Activated CD8-positive, alpha-beta memory T cell treated with anti-CD3 and anti-CD28 coated beads, Interleukin-2, amount 50 U/mL, for 24 hours (primary cell): ENCODE measurements around the gene CLCN1.

ENCODE experiments used
- DNase-seq: peaks from one replicate; pipeline ENCODE4 v3.0.0-alpha.2; 2020; ENCODE audit errors: extremely low read depth

The CLCN1 gene

DNA sequence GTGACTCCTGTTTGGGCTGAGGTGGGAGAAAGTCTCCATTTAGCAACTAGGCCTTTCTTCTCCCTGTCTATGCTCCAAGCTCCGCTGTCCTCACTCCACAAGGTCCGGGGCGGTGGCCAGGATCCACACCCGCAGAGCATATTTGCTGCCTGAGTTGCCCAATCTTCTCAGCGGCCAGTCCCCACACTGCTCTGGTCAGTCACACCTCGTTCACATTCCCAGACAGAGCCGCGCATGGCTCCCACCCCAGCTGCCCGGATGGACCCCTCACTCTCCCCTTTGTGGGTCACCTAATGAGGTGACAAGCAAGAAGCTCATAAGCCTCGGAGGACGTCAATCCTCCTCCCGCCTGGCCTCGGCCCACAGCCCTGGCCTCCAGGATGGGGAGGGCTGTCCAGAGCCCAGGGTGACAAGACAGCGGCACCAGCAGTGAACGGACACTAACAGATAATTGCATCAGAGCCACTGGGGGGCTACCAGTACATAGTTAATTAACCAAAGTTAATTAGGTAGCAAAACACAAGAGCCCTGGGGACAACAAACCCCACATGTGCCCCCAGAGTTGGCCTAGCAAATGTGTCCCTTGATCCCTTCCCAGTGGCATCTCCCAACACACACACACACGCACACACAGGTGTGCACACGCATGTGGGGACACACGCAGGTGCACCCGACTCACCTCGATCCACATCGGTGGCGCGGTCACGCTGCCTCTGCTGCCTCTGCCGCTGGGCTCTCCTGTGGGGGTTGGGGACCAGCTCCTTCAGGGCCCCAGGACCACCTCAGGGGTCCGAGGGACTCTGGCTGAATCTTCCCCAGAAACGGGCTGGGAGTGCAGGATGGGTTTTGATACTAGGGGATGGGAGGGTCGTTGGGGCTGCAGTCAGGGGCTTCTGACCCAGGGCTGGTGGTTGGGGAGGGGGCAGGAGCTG lies 81.0 kb downstream of the CLCN1 start:
- DNase-seq = no peak

DNA sequence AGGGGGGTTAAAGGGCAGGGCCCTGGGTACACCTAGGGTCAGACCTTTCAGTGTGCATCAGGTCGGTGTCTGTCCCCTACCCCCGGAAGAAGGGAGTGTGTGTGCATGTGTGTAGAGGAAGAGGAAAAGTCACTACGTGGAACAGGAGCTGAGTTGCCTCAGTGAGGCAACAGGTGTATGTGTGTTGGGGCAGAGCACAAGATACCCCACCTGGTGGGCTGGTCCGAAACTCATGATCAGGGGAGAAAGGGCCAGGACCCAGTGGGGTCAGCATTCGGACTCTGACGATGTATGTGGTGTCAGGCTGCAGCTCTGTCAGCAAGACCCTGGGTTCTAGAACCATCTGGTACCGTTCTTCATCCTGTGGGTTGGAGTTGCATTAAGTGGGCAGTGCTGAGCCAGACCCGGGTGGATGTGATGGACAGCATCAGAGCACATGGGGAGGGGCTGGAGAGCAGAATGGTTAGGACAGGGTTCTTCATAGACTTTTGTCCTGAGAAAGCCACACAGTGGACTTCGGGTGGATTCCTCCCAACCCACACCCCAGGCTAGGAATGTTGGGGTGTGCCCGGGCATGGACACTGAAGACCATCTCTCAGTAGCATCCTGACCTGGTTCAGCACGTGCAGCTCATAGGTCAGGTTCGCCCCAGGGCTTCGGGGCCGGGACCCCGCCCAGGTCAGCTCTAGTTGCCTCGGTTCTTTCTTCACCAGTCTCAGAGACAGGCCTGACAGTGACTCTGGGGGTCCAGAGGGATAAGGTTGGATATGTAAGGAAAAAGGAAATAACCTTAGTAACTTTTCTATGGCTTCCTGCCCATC lies 82.0 kb downstream of the CLCN1 start:
- no peak for DNase-seq

DNA sequence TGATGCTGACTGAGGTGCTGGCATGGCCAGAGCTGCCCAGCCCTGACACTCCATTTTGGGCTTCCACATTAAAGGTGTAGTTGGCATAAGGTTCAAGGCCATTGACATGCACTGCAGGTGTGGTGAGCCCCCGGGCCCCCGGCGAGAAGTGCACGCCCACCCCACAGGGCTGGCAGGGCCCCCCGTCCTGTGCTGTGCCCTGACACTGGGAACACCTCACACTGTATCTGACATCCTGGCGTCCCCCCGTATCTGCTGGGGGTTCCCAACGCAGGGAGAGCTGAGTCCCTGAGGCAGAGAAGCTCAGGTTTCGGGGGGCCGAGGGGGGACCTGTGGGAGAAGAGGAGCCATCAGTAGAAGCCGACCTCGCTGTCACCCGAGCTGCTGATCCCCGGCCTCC lies 82.7 kb downstream of the CLCN1 start:
- no peak for DNase-seq

DNA sequence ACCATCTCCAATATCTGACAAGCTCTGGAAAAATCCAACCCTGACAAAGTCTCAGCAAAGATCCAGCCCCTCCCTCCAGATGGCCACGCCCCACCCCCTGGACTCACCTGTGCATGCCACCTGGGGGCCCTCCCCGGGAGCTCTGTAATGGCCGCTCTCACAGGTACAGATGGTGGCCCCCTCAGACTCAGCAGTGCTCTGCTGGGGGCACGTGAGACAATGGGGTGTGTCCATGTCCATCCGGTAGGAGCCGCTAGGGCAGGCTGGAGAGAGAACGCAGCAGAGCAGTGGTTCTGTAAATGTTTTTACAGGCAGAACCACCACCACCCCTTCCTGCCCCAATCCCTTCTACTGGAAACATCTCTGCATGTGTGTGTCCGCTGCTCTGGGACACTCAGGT lies 83.2 kb downstream of the CLCN1 start:
- DNase-seq = no peak

DNA sequence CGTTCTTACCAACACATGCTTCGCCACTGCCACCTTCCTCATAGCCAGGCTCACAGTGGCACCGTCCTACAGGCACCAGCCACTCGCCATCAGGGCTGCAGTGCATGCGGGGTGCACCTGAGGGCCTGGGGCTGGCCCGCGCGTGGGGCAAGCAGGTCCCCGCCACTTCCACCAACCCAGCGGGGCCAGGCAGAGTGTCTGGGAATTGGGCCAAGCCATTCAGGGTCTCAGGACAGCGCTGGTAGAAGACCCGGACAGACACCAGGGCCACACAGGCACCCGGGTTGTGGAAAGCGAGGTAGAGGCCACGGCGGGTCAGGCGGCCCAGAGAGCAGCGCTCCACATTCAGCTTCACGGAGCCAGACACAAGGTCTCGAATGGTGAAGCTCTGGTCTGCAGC lies 83.7 kb downstream of the CLCN1 start:
- DNase-seq = no peak

DNA sequence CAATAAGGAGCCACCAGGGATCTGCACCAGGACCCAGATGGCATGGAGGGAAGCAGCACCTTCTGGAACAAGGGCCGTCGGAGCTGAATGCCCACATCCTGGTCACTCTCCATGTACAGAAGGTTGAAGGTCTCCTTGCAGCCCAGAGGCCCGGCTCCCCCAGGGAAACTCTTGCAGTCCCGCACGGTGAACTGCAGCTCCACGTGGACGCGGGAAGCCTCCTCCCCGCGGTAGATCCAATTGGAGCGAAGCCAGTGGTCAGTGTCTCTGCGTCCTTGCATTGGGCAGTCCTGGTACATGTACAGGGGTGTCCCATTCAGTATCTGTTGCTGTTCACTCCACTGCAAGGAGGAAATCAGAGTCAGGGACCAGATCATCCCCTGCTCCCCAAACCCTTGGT lies 85.4 kb downstream of the CLCN1 start:
- no peak for DNase-seq
